DND-41 (cell line): ENCODE results near the gene WDTC1.
A peak's percentile ranks its signal among the peaks of the same experiment; 100 is the strongest.

ENCODE experiments used
- ATAC-seq: fragments of 200-7000 bp; cut with Tn5 transposase; 3 replicates; pipeline ENCODE4 v1.9.1; 2021; ENCODE audit warnings: low read depth; ENCODE audit not compliant: insufficient read depth
- DNase-seq: peaks from one replicate; pipeline ENCODE4 v3.0.0-alpha.2; 2020
- H2AFZ ChIP-seq: 2 replicates; pipeline ENCODE4 v1.6.0; 2012; ENCODE audit warnings: low read depth, low read length
- H3K27ac ChIP-seq: 2 replicates; pipeline ENCODE4 v1.5.1; 2012; ENCODE audit warnings: low read length, inconsistent platforms
- H3K27me3 ChIP-seq: fragments of 200-600 bp; sonication (generic); 2 replicates; pipeline ENCODE4 v1.6.0; 2012; ENCODE audit warnings: low read length, mild to moderate bottlenecking, inconsistent platforms; ENCODE audit not compliant: insufficient read depth, poor library complexity
- H3K36me3 ChIP-seq: 2 replicates; pipeline ENCODE4 v1.5.1; 2012; ENCODE audit warnings: low read length, inconsistent platforms; ENCODE audit not compliant: insufficient read depth
- H3K4me1 ChIP-seq: 2 replicates; pipeline ENCODE4 v1.5.1; 2012; ENCODE audit warnings: mild to moderate bottlenecking, low read length; ENCODE audit not compliant: insufficient read depth
- H3K4me2 ChIP-seq: 2 replicates; pipeline ENCODE4 v1.6.0; 2012; ENCODE audit warnings: mild to moderate bottlenecking, moderate library complexity, low read length, inconsistent platforms; ENCODE audit not compliant: insufficient read depth
- H3K4me3 ChIP-seq, 2 experiments: fragments of 200-600 bp in 1 of 2; shearing (Covaris generic) in 1 of 2; 2 replicates each; pipeline ENCODE4 v1.5.1; 2012 to 2016; ENCODE audit warnings: inconsistent platforms in 2 of 2, low read length in 2 of 2, mild to moderate bottlenecking in 2 of 2, low read depth in 1 of 2, moderate library complexity in 1 of 2
- H3K79me2 ChIP-seq: 2 replicates; pipeline ENCODE4 v1.6.0; 2012; ENCODE audit warnings: low read length, inconsistent platforms; ENCODE audit not compliant: insufficient read depth
- H3K9ac ChIP-seq: 2 replicates; pipeline ENCODE4 v1.6.0; 2012; ENCODE audit warnings: low read depth, mild to moderate bottlenecking, inconsistent platforms, low read length, moderate library complexity
- H3K9me3 ChIP-seq: 2 replicates; pipeline ENCODE4 v1.5.1; 2012; ENCODE audit warnings: low read length, moderate library complexity, mild to moderate bottlenecking, inconsistent platforms; ENCODE audit not compliant: insufficient read depth, severe bottlenecking
- H4K20me1 ChIP-seq: 2 replicates; pipeline ENCODE4 v1.6.0; 2012; ENCODE audit warnings: low read length; ENCODE audit not compliant: insufficient read depth
- CTCF ChIP-seq: IDR thresholded peaks from 2 replicates; pipeline ENCODE4 v1.5.1; 2012; ENCODE audit warnings: borderline replicate concordance, low read length, moderate library complexity, mild to moderate bottlenecking; ENCODE audit not compliant: poor library complexity, severe bottlenecking; ENCODE audit errors: extremely low read depth
- EZH2 ChIP-seq: IDR thresholded peaks from 3 replicates; pipeline ENCODE4 v1.6.1; 2012; ENCODE audit warnings: borderline replicate concordance, low read depth, mild to moderate bottlenecking, moderate library complexity, low read length, inconsistent platforms; ENCODE audit not compliant: severe bottlenecking

The WDTC1 gene

GRCh38 chr1:27290581-27290980, 56.1 kb downstream of the WDTC1 start:
- no peaks in the 10 kb centered on the region for H3K27me3 ChIP-seq
- peaks cover 44% of the 10 kb centered on the region for H3K36me3 ChIP-seq
- H3K9me3 ChIP-seq: no peaks in the 10 kb centered on the region
- H2AFZ ChIP-seq: no peak overlapping the region
- H3K9ac ChIP-seq: no peak overlapping the region
- H3K27ac ChIP-seq: no peak overlapping the region
- no peak for ATAC-seq
- H3K4me1 ChIP-seq: no peaks in the 10 kb centered on the region
- no peak for DNase-seq
- H3K4me2 ChIP-seq: no peak overlapping the region
- TF ChIP-seq EZH2: no peak
- no peak for TF ChIP-seq CTCF
- no peaks in the 10 kb centered on the region for H3K79me2 ChIP-seq
- H4K20me1 ChIP-seq: no peaks in the 10 kb centered on the region
- H3K4me3 ChIP-seq: no peak overlapping the region

- no peaks in the 10 kb centered on the region for H3K79me2 ChIP-seq
- H3K27ac ChIP-seq: no peak overlapping the region
- no peak for TF ChIP-seq CTCF
- no peak for TF ChIP-seq EZH2
- H3K4me3 ChIP-seq: no peak overlapping the region
- H3K4me1 ChIP-seq: no peaks in the 10 kb centered on the region
- no peak overlapping the region for H3K9ac ChIP-seq
- H4K20me1 ChIP-seq: peaks cover 4% of the 10 kb centered on the region; the same call in 1 of the 2 replicates
- no peaks in the 10 kb centered on the region for H3K9me3 ChIP-seq
- no peak for DNase-seq
- H3K36me3 ChIP-seq: peaks cover 55% of the 10 kb centered on the region
- no peak overlapping the region for H3K4me2 ChIP-seq
- ATAC-seq: no peak
- no peak overlapping the region for H2AFZ ChIP-seq
- no peaks in the 10 kb centered on the region for H3K27me3 ChIP-seq
Measured at GRCh38 chr1:27292106-27292505, 57.7 kb downstream of the WDTC1 start.

- no peak overlapping the region for H2AFZ ChIP-seq
- ATAC-seq (no peak), DNase-seq (no peak)
- no peaks in the 10 kb centered on the region for H3K4me1 ChIP-seq
- H3K4me2 ChIP-seq: no peak overlapping the region
- peaks cover 5% of the 10 kb centered on the region; the same call in 1 of the 2 replicates for H4K20me1 ChIP-seq
- TF ChIP-seq CTCF: no peak
- TF ChIP-seq EZH2: no peak
- peaks cover 64% of the 10 kb centered on the region for H3K36me3 ChIP-seq
- no peaks in the 10 kb centered on the region for H3K27me3 ChIP-seq
- no peaks in the 10 kb centered on the region for H3K9me3 ChIP-seq
- H3K27ac ChIP-seq: no peak overlapping the region
- H3K4me3 ChIP-seq: no peak overlapping the region
- no peak overlapping the region for H3K9ac ChIP-seq
- H3K79me2 ChIP-seq: no peaks in the 10 kb centered on the region
Measured at GRCh38 chr1:27293915-27294314, 59.5 kb downstream of the WDTC1 start.

- no peak overlapping the region for H3K4me2 ChIP-seq
- H3K27ac ChIP-seq: 0 out of 2 replicates have a peak overlapping the region, but pooled peaks have one; percentile 11
- TF ChIP-seq CTCF (peak; percentile 72), EZH2 (no peak)
- peaks cover 75% of the 10 kb centered on the region for H3K36me3 ChIP-seq
- no peaks in the 10 kb centered on the region for H3K9me3 ChIP-seq
- H2AFZ ChIP-seq: no peak overlapping the region
- H3K79me2 ChIP-seq: no peaks in the 10 kb centered on the region
- no peaks in the 10 kb centered on the region for H3K4me1 ChIP-seq
- no peaks in the 10 kb centered on the region for H3K27me3 ChIP-seq
- ATAC-seq: peak; percentile 75
- H3K9ac ChIP-seq: no peak overlapping the region
- H3K4me3 ChIP-seq: no peak overlapping the region
- peak; percentile 70 for DNase-seq
- peaks cover 10% of the 10 kb centered on the region; the same call in 1 of the 2 replicates for H4K20me1 ChIP-seq
Measured at GRCh38 chr1:27296773-27297291, 62.4 kb downstream of the WDTC1 start.
